GM12892 (cell line): ENCODE measurements around the gene MN1.

Experiments used
- POLR2A ChIP-seq: IDR thresholded peaks from 2 replicates; pipeline ENCODE4 v1.6.1; 2011; ENCODE audit warnings: low read depth, low read length, control low read depth
- POLR2AphosphoS5 ChIP-seq: IDR thresholded peaks from 2 replicates; pipeline ENCODE4 v1.6.1; 2011; ENCODE audit warnings: low read depth, low read length, control low read depth

GRCh38 chr22:27723158-27723557 lies 78.4 kb downstream of the MN1 start:
- TF ChIP-seq POLR2AphosphoS5: no peak
- no peak for TF ChIP-seq POLR2A
